A673 (cell line): ENCODE measurements around the gene SLC16A6. TPM values are rescaled to one million over a fixed set of nuclear protein-coding genes. Genes with fewer than 3 reads are reported as not detected.
"Not testable (repeated sequence)": the region's sequence is repeated elsewhere in the genome, so short reads cannot be mapped to it uniquely, and the experiment has no call there.

Source experiments
- BruUV-seq: library from RNA; stranded (reverse); fragments of 400-500 nt; replicated peaks from 2 replicates; lab custom pipeline; 2021; lab: Mats Ljungman, UMichigan
- CTCF ChIA-PET: fragments of 300-600 bp; sonication (Branson Sonifier 250); formaldehyde crosslinking; loops from one replicate; lab custom pipeline; 2022; ENCODE audit warnings: antibody characterized with exemption; lab: Charles Lee
- POLR2A ChIA-PET: fragments of 300-600 bp; sonication (Branson Sonifier 250); formaldehyde crosslinking; loops from one replicate; lab custom pipeline; 2022; ENCODE audit warnings: antibody characterized with exemption; ENCODE audit not compliant: low non-redundant PET; lab: Charles Lee
- DNase-seq: peaks from one replicate; pipeline ENCODE4 v3.0.0-alpha.2; 2015; ENCODE audit warnings: low spot score
- H3K27ac ChIP-seq: fragments of 200-600 bp; sonication (generic); 2 replicates; pipeline ENCODE4 v1.5.1; 2016; ENCODE audit warnings: mixed run types, low read depth, mild to moderate bottlenecking, mixed read lengths, antibody characterized with exemption, low read length; ENCODE audit not compliant: poor library complexity, severe bottlenecking
- H3K27me3 ChIP-seq: fragments of 200-600 bp; sonication (generic); replicated peaks from 2 replicates; pipeline ENCODE4 v1.6.1; 2017; ENCODE audit warnings: mixed run types, low read depth, mild to moderate bottlenecking, mixed read lengths, antibody characterized with exemption, low read length; ENCODE audit not compliant: insufficient read depth, poor library complexity
- H3K36me3 ChIP-seq: fragments of 200-600 bp; sonication (generic); 2 replicates; pipeline ENCODE4 v1.6.1; 2016; ENCODE audit warnings: mixed run types, mild to moderate bottlenecking, mixed read lengths, antibody characterized with exemption, low read length; ENCODE audit not compliant: insufficient read depth, poor library complexity, severe bottlenecking
- H3K4me1 ChIP-seq: fragments of 200-600 bp; sonication (generic); 2 replicates; pipeline ENCODE4 v1.6.1; 2017; ENCODE audit warnings: mixed run types, mild to moderate bottlenecking, mixed read lengths, antibody characterized with exemption, low read length; ENCODE audit not compliant: insufficient read depth, poor library complexity, severe bottlenecking
- H3K4me3 ChIP-seq: fragments of 200-600 bp; sonication (generic); 2 replicates; pipeline ENCODE4 v1.5.1; 2016; ENCODE audit warnings: low read depth, mixed run types, mild to moderate bottlenecking, mixed read lengths, low read length; ENCODE audit not compliant: poor library complexity, severe bottlenecking
- H3K9me3 ChIP-seq: fragments of 200-600 bp; sonication (generic); 2 replicates; pipeline ENCODE4 v1.6.1; 2016; ENCODE audit warnings: mixed run types, low read depth, mild to moderate bottlenecking, mixed read lengths, antibody characterized with exemption, low read length; ENCODE audit not compliant: poor library complexity, severe bottlenecking
- EZH2 ChIP-seq: fragments of 200-600 bp; sonication (generic); IDR thresholded peaks from 2 replicates; pipeline ENCODE4 v1.6.1; 2017; ENCODE audit warnings: borderline replicate concordance, low read depth, mild to moderate bottlenecking, mixed read lengths, antibody characterized with exemption, low read length; ENCODE audit not compliant: poor library complexity, severe bottlenecking
- intact Hi-C: fragments of 100-400 bp; cut with micrococcal nuclease; formaldehyde crosslinking; loops from one replicate; pipeline ENCODE4 v1.10.0; 2022; ENCODE audit not compliant: unreplicated experiment
- total RNA-seq: library from RNA; stranded (reverse); gene quantifications from 2 replicates; pipeline ENCODE4 v1.2.3, GENCODE V29; 2021
- TF ChIP-seq, protein P1 (sequence below): fragments of 300-800, 200-600 bp; sonication (generic); conservative IDR thresholded peaks from 2 replicates; pipeline ENCODE4 v1.5.1; 2017; ENCODE audit warnings: low read depth, mild to moderate bottlenecking, antibody characterized with exemption, low read length, moderate library complexity, mixed read lengths

SLC16A6 gene
- total RNA-seq, 1 experiment from 2014 or later, result 0.67 TPM

DNA sequence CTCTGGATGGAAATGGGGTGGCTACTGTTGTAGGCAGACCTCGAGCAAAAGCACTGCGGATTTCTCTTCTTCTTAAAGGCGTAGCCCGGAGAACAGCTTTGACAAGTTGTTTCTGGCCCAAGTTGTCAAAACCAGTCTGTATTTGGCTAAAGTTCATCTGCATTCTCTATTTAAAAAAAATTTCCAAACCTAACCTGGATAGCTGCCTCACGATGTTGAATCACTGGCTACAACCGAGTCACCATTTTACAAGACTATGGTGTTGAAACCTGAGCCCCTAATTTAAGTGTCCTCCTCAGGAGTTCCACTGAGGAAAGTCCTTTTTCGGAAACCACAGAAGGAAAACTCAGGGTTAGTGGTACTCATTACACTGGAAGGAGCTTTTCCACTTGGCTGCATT is 1.5 kb downstream of the SLC16A6 start:
- no TSS peak for BruUV-seq
- Histone ChIP-seq H3K9me3 (no peaks in the 10 kb centered on the region), H3K36me3 (no peaks in the 10 kb centered on the region), H3K4me3 (no peak overlapping the region), H3K27ac (no peak overlapping the region), H3K27me3 (peaks cover 18% of the 10 kb centered on the region), H3K4me1 (peaks cover 12% of the 10 kb centered on the region)
- no peak for TF ChIP-seq EZH2
- TF ChIP-seq, protein P1, sequence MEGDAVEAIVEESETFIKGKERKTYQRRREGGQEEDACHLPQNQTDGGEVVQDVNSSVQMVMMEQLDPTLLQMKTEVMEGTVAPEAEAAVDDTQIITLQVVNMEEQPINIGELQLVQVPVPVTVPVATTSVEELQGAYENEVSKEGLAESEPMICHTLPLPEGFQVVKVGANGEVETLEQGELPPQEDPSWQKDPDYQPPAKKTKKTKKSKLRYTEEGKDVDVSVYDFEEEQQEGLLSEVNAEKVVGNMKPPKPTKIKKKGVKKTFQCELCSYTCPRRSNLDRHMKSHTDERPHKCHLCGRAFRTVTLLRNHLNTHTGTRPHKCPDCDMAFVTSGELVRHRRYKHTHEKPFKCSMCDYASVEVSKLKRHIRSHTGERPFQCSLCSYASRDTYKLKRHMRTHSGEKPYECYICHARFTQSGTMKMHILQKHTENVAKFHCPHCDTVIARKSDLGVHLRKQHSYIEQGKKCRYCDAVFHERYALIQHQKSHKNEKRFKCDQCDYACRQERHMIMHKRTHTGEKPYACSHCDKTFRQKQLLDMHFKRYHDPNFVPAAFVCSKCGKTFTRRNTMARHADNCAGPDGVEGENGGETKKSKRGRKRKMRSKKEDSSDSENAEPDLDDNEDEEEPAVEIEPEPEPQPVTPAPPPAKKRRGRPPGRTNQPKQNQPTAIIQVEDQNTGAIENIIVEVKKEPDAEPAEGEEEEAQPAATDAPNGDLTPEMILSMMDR, result no peak
- CTCF ChIA-PET, result interaction anchor here (0.5 kb wide), 1 partner anchor 70 kb away, joined by 3 read pairs; no protein-coding TSS in a partner anchor
- no peak for DNase-seq
- POLR2A ChIA-PET, result interaction anchor here (0.6 kb wide), 1 partner anchor 25 kb away, joined by 4 read pairs; no protein-coding TSS in a partner anchor
- intact Hi-C loops, result no loop called here

DNA sequence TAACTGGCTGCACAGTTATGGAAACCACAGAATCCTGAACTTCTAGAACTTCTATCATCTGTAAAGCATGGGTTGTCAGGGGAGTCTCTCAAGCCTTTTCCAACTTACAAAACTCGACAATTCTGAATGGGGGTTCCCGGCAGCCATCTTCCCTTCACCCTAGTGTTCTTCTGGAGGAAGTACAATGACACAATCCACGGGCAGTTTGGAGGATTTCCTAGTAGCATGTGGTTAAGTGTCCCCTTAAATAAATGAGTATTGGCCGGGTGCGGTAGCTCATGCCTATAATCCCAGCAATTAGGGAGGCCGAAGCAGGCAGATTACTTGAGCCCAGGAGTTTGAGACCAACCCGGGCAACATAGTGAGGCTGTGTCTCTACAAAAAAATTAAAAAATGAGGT is 2.1 kb downstream of the SLC16A6 start:
- peaks cover 18% of the 10 kb centered on the region for H3K27me3 ChIP-seq
- peaks cover 12% of the 10 kb centered on the region for H3K4me1 ChIP-seq
- no peak overlapping the region for H3K27ac ChIP-seq
- intact Hi-C loops, result no loop called here
- no TSS peak for BruUV-seq
- H3K9me3 ChIP-seq, result no peaks in the 10 kb centered on the region
- ChIA-PET CTCF (interaction anchor here (0.5 kb wide), 1 partner anchor 71 kb away, joined by 3 read pairs; no protein-coding TSS in a partner anchor), POLR2A (no interaction called here)
- H3K36me3 ChIP-seq, result no peaks in the 10 kb centered on the region
- DNase-seq, result peak; percentile 27
- H3K4me3 ChIP-seq, result no peak overlapping the region
- TF ChIP-seq, protein P1, result no peak
- TF ChIP-seq EZH2, result no peak

DNA sequence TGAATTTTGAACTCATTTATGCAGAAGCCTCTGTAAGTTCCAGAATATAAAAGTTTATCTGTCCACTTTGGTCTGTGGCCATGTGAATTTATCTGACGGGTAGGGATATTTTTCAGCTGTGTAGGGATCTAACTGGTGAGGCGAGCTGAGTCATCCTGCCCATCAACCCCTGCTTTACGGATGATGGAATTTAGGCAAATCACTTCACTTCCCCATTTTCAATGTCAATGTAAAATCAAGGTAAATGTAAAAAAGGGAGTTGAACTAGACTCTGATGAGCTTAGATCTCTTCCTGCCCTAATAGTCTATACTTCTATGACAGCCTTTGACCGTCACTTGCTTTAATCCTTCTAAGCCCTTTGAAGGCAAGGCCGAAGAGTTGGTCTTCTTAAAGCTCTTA is 2.6 kb downstream of the SLC16A6 start:
- no TSS peak for BruUV-seq
- Histone ChIP-seq H3K4me1 (peaks cover 12% of the 10 kb centered on the region), H3K27me3 (peaks cover 18% of the 10 kb centered on the region), H3K27ac (no peak overlapping the region), H3K36me3 (no peaks in the 10 kb centered on the region), H3K9me3 (no peaks in the 10 kb centered on the region), H3K4me3 (no peak overlapping the region)
- ChIA-PET POLR2A (no interaction called here), CTCF (no interaction called here)
- intact Hi-C loops, result no loop called here
- DNase-seq, result no peak
- TF ChIP-seq EZH2, result no peak
- TF ChIP-seq, protein P1, result no peak

DNA sequence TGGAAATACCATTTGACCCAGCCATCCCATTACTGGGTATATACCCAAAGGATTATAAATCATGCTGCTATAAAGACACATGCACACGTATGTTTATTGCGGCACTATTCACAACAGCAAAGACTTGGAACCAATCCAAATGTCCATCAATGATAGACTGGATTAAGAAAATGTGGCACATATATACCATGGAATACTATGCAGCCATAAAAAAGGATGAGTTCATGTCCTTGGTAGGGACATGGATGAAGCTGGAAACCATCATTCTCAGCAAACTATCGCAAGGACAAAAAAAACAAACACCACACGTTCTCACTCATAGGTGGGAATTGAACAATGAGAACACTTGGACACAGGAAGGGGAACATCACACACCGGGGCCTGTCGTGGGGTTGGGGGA is 9.0 kb downstream of the SLC16A6 start:
- intact Hi-C loops, CTCF ChIA-PET, BruUV-seq, DNase-seq, H3K4me1 ChIP-seq, H3K27me3 ChIP-seq, H3K9me3 ChIP-seq, H3K36me3 ChIP-seq, POLR2A ChIA-PET, H3K27ac ChIP-seq, H3K4me3 ChIP-seq: not testable (repeated sequence)
